Midbrain (tissue), 1 donor: ENCODE results near the gene ZNF432.

ENCODE experiments used
- DNase-seq: peaks from one replicate; lab custom pipeline; 2025; lab: John Stamatoyannopoulos, UW

ZNF432 gene

DNA sequence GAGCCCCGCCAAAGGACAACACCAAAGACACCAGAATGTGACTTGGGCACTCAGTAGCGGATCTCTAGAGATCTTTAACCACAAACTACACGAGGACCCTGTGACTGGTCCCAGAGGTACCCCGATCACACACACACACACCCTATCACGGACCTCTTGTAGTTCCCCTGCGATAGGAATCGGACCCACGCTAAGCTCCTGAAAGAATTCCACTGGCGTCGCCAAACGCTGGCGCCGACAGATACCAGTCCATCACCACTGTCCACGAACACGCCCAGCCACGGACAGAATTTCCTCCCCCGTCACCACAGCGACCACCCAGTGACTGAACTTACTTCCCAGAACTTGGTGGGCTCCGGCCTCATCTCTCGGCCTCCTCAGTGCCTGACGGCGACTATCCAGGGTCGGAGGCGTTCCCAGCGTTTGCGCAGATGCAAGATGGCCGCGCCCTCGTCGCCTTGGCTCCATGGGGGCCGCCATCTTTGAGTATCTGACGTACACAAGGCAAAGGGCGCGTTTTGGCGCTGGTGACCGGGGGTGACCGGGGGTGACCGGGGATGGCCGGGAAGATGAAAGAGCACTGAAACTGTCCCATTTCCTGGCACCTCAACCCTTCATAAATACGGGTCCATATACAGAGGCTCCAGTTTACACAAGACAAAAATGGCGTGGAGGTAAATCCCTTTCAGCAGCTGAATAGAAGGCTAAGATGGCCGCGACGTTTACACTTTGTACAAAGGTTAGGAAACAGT lies 40.7 kb downstream of the ZNF432 start, which contains the start of gene ZNF615:
Gene ZNF615 (minus strand): TSS at position 406 of the 752 bp plus-strand sequence. CDS start 4,500 bp downstream, outside the sequence.
- DNase-seq, result peak; percentile 96

GRCh38 chr19:52007451-52007805 lies 41.2 kb downstream of the ZNF432 start:
- DNase-seq, result peak; percentile 52

- DNase-seq, result no peak
These were observed 54.5 kb downstream of the ZNF432 start for GRCh38 chr19:51994048-51994644.

- no peak for DNase-seq
These were observed 55.2 kb downstream of the ZNF432 start for GRCh38 chr19:51993422-51993821.

DNA sequence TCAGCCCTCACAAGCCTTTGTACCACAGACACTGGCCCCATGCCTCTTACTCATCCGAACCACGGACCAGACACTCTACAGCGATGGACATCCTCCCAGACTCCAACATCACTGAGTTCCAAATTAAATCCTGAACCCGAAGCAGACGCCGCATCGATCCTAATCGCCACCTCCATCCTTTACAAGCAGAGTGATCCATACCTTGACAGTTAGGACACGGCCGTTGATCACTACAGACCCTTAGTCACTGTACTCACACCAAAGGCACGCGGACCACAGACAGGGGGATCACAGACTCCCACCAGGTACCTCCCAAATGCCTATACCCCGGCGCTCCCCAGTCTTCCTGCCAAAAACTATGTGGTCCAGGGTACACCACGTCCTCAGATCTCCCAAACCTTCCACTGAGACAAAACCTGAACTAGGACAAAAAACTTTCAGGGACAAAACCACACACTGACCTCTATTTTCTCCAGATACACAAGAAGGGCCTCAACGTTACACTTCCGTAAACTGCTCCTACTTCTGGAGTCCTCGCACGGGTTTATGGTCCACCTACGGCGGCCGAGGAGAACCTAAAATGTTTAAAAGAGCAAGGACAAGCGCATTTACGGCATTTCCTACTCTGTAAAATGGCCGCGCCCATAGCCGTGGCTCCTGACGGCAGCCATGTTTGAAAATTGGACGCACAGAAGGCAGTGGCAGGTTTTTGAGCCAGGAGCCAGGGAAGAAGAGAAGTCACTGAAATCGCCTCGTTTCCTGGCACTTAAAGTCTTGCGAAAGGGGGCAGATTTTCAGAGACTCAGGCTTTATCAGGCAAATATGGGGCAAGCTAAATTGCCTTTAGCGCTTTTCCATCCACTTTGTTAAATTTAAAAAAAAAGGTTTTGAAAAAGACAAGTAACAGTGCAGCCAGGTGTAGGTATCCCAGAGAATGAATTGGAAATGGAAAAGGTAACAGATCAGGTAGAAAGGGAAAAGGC lies 62.0 kb downstream of the ZNF432 start, which contains the start of gene ZNF350:
Gene ZNF350 (minus strand): TSS at position 532 of the 983 bp plus-strand sequence. CDS start 12,480 bp downstream, outside the sequence.
- peak; percentile 96 for DNase-seq

DNA sequence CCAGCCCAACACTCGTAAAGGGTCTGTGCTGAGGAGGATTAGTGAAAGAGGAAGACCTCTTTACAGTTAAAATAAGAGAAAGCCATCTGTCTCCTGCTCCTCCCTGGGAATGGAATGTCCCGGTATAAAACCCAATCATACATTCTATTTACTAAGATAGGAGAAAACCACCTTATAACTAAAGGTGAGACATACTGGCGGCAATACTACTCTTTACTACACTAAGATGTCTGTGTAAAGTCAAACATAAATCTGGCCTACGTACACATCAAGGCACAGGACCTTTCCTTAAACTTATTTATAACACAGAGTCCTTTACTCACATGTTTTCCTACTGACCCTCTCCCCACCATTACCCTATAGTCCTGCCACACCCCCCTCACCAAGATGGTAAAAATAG lies 65.3 kb downstream of the ZNF432 start:
- DNase-seq, result no peak
